Loucy (cell line): Measurements from ENCODE around the gene SLCO1B1.

ENCODE experiments used
- H2AFZ ChIP-seq: fragments of 200-600 bp; sonication (generic); 2 replicates; pipeline ENCODE4 v1.6.0; 2016; ENCODE audit warnings: antibody characterized with exemption, mild to moderate bottlenecking, low read length, moderate library complexity
- H3F3A ChIP-seq: fragments of 200-600 bp; 2 replicates; pipeline ENCODE4 v1.6.0; 2016; ENCODE audit warnings: antibody characterized with exemption, low read depth, mild to moderate bottlenecking
- H3K27me3 ChIP-seq: fragments of 200-600 bp; sonication (generic); 2 replicates; pipeline ENCODE4 v1.6.1; 2014; ENCODE audit warnings: low read length, mild to moderate bottlenecking; ENCODE audit not compliant: insufficient read depth, poor library complexity, severe bottlenecking
- H3K36me3 ChIP-seq: fragments of 200-600 bp; sonication (generic); 2 replicates; pipeline ENCODE4 v1.6.1; 2016; ENCODE audit warnings: low read length; ENCODE audit not compliant: insufficient read depth
- H3K4me1 ChIP-seq: fragments of 200-600 bp; sonication (generic); 2 replicates; pipeline ENCODE4 v1.5.1; 2014; ENCODE audit warnings: low read length, mild to moderate bottlenecking; ENCODE audit not compliant: insufficient read depth, poor library complexity, severe bottlenecking
- H3K4me2 ChIP-seq: fragments of 200-600 bp; sonication (generic); 2 replicates; pipeline ENCODE4 v1.6.0; 2014; ENCODE audit warnings: antibody characterized with exemption, low read length, low read depth, mild to moderate bottlenecking; ENCODE audit not compliant: poor library complexity, severe bottlenecking
- H3K4me3 ChIP-seq: fragments of 200-600 bp; sonication (generic); 2 replicates; pipeline ENCODE4 v1.5.1; 2014; ENCODE audit warnings: low read length, mild to moderate bottlenecking, mixed read lengths; ENCODE audit not compliant: poor library complexity, severe bottlenecking
- H3K79me2 ChIP-seq: fragments of 200-600 bp; sonication (generic); 2 replicates; pipeline ENCODE4 v1.6.1; 2014; ENCODE audit warnings: low read length; ENCODE audit not compliant: insufficient read depth
- H3K9ac ChIP-seq: fragments of 200-600 bp; sonication (generic); 2 replicates; pipeline ENCODE4 v1.6.0; 2014; ENCODE audit warnings: mild to moderate bottlenecking, low read depth, low read length, moderate library complexity; ENCODE audit not compliant: poor library complexity, severe bottlenecking
- H3K9me2 ChIP-seq: fragments of 200-600 bp; sonication (generic); replicated peaks from 2 replicates; pipeline ENCODE4 v1.6.1; 2016; ENCODE audit warnings: low read depth, low read length, mixed read lengths
- H3K9me3 ChIP-seq: fragments of 200-600 bp; sonication (generic); 2 replicates; pipeline ENCODE4 v1.6.1; 2014; ENCODE audit warnings: mild to moderate bottlenecking, antibody characterized with exemption, low read length, low read depth; ENCODE audit not compliant: insufficient read depth
- H4K20me1 ChIP-seq: fragments of 200-600 bp; sonication (generic); 2 replicates; pipeline ENCODE4 v1.6.0; 2014; ENCODE audit warnings: antibody characterized with exemption, low read length, mild to moderate bottlenecking; ENCODE audit not compliant: insufficient read depth, poor library complexity, severe bottlenecking
- EZH2phosphoT487 ChIP-seq: fragments of 200-600 bp; IDR thresholded peaks from 2 replicates; pipeline ENCODE4 v1.6.1; 2018; ENCODE audit warnings: antibody characterized with exemption, mild to moderate bottlenecking, moderate library complexity, borderline replicate concordance
- TF ChIP-seq, protein P1 (sequence below): fragments of 200-600 bp; sonication (generic); conservative IDR thresholded peaks from 2 replicates; pipeline ENCODE4 v1.5.1; 2014; ENCODE audit warnings: mild to moderate bottlenecking, antibody characterized with exemption, low read length

SLCO1B1 gene

DNA sequence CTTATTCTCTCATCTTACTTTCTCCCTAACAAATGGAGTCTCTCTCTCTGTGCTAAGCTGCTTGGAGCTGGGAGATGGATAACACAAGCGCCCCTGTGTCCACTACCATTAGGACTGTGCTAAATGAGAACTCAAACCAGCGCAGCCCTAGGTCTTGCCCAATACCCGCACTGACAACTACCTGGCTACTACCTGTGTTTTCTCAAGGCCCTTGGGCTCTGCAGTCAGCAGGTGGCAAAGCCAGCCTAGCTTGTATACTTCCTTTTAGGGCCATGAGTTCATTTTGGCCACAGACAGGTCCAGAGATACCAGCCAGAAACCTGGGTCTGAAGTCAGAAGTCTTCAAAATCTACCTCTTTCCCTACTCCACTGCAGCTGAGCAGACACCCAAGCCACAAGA is 13.0 kb upstream of the SLCO1B1 start:
- H2AFZ ChIP-seq, result no peak overlapping the region
- no peaks in the 10 kb centered on the region for H3K79me2 ChIP-seq
- H3K9ac ChIP-seq, result no peak overlapping the region
- H3K27me3 ChIP-seq, result no peaks in the 10 kb centered on the region
- no peaks in the 10 kb centered on the region for H3K9me2 ChIP-seq
- no peaks in the 10 kb centered on the region for H3K4me1 ChIP-seq
- H3K36me3 ChIP-seq, result no peaks in the 10 kb centered on the region
- H3K9me3 ChIP-seq, result no peaks in the 10 kb centered on the region
- H3K4me2 ChIP-seq, result no peak overlapping the region
- TF ChIP-seq EZH2phosphoT487, result no peak
- TF ChIP-seq, protein P1, sequence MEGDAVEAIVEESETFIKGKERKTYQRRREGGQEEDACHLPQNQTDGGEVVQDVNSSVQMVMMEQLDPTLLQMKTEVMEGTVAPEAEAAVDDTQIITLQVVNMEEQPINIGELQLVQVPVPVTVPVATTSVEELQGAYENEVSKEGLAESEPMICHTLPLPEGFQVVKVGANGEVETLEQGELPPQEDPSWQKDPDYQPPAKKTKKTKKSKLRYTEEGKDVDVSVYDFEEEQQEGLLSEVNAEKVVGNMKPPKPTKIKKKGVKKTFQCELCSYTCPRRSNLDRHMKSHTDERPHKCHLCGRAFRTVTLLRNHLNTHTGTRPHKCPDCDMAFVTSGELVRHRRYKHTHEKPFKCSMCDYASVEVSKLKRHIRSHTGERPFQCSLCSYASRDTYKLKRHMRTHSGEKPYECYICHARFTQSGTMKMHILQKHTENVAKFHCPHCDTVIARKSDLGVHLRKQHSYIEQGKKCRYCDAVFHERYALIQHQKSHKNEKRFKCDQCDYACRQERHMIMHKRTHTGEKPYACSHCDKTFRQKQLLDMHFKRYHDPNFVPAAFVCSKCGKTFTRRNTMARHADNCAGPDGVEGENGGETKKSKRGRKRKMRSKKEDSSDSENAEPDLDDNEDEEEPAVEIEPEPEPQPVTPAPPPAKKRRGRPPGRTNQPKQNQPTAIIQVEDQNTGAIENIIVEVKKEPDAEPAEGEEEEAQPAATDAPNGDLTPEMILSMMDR, result no peak
- no peaks in the 10 kb centered on the region for H3F3A ChIP-seq
- no peaks in the 10 kb centered on the region for H4K20me1 ChIP-seq
- no peak overlapping the region for H3K4me3 ChIP-seq

DNA sequence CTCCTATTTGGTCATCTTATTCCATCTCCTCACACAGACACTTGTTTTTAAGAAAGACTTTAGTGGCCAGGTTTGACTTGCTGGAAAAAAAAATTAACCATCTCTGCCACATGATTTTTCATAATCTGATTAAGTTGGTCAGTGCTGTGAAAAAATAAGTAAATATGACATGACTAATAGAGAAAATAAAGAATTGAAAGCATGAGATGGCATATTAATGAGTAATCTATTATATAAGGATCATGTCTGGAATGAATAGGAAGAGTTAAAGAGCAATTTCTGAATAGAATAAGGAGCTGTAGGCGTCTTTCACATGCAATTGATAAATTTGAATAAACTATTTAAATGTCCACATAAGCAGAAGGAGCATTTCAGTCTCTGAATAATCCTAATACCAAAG is 12.2 kb upstream of the SLCO1B1 start:
- H3K4me2 ChIP-seq, result no peak overlapping the region
- TF ChIP-seq, protein P1, result no peak
- H2AFZ ChIP-seq, result no peak overlapping the region
- H4K20me1 ChIP-seq, result no peaks in the 10 kb centered on the region
- no peak overlapping the region for H3K9ac ChIP-seq
- H3K4me1 ChIP-seq, result no peaks in the 10 kb centered on the region
- H3K36me3 ChIP-seq, result no peaks in the 10 kb centered on the region
- no peaks in the 10 kb centered on the region for H3K9me2 ChIP-seq
- no peaks in the 10 kb centered on the region for H3K79me2 ChIP-seq
- H3K4me3 ChIP-seq, result no peak overlapping the region
- H3K27me3 ChIP-seq, result no peaks in the 10 kb centered on the region
- H3F3A ChIP-seq, result no peaks in the 10 kb centered on the region
- no peaks in the 10 kb centered on the region for H3K9me3 ChIP-seq

DNA sequence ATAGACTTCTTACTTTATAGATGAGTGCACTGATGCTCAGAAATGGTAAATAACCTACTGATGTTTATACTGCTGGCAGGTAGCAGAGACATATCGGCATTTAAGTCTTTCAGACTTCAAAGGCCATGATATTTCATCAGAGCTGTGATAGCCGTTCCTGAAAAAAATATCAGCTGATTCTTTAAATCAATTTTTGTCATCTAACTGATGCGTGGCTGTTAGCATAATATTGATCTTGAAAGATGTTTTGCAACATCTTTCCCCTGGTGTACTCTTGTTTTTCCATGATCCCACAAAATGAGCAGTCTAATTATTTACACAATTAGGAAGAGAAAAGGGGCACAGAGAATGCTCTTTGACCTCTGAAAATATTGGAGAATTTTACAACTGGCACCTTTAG is 1.6 kb upstream of the SLCO1B1 start:
- no peaks in the 10 kb centered on the region for H3K79me2 ChIP-seq
- no peaks in the 10 kb centered on the region for H3F3A ChIP-seq
- TF ChIP-seq EZH2phosphoT487, result no peak
- TF ChIP-seq, protein P1, result no peak
- H3K9me3 ChIP-seq, result no peaks in the 10 kb centered on the region
- H3K4me2 ChIP-seq, result no peak overlapping the region
- H3K9ac ChIP-seq, result no peak overlapping the region
- H3K4me1 ChIP-seq, result no peaks in the 10 kb centered on the region
- H3K36me3 ChIP-seq, result no peaks in the 10 kb centered on the region
- no peaks in the 10 kb centered on the region for H4K20me1 ChIP-seq
- H2AFZ ChIP-seq, result no peak overlapping the region
- H3K4me3 ChIP-seq, result no peak overlapping the region
- H3K9me2 ChIP-seq, result no peaks in the 10 kb centered on the region
- H3K27me3 ChIP-seq, result no peaks in the 10 kb centered on the region
